Measurements from ENCODE around the gene ADARB2. TPM values are rescaled to one million over a fixed set of nuclear protein-coding genes. Genes with fewer than 3 reads are reported as not detected.

The ADARB2 gene
- total RNA-seq, 4 donors from 2014 or later, result 0.13 to 6.1 (median 0.57) TPM

- no peak for TF ChIP-seq CTCF (IDR thresholded peaks at IDR 0.05)
- no peak for DNase-seq (ENCODE audit: low spot score)
Measured at GRCh38 chr10:1206101-1206500, 531.2 kb downstream of the ADARB2 start.

GRCh38 chr10:1205450-1206030, 531.8 kb downstream of the ADARB2 start:
- ATAC-seq (ENCODE audit: low FRiP score) (no peak), DNase-seq (ENCODE audit: low spot score) (no peak)
- TF ChIP-seq CTCF (IDR thresholded peaks at IDR 0.05), result no peak

More at GRCh38 chr10:1206101-1206500, 531.2 kb downstream of the ADARB2 start:
- ATAC-seq (ENCODE audit: low FRiP score), result no peak

- ATAC-seq (ENCODE audit: low FRiP score) (no peak), DNase-seq (ENCODE audit: low spot score) (no peak)
- no peak for TF ChIP-seq CTCF (IDR thresholded peaks at IDR 0.05)
Measured at GRCh38 chr10:1204434-1205326, 532.6 kb downstream of the ADARB2 start.

- TF ChIP-seq CTCF (IDR thresholded peaks at IDR 0.05), result no peak
- no peak for ATAC-seq (ENCODE audit: low FRiP score)
- no peak for DNase-seq (ENCODE audit: low spot score)
Measured at GRCh38 chr10:1203704-1204103, 533.6 kb downstream of the ADARB2 start.

- ATAC-seq (ENCODE audit: low FRiP score), result no peak
- DNase-seq (ENCODE audit: low spot score), result no peak
- TF ChIP-seq CTCF (IDR thresholded peaks at IDR 0.05), result no peak
Measured at GRCh38 chr10:1203216-1203615, 534.1 kb downstream of the ADARB2 start.

- ATAC-seq (ENCODE audit: low FRiP score) (no peak), DNase-seq (ENCODE audit: low spot score) (no peak)
- TF ChIP-seq CTCF (IDR thresholded peaks at IDR 0.05), result no peak
Measured at GRCh38 chr10:1202343-1202742, 535.0 kb downstream of the ADARB2 start.
